ENCODE measurements around the gene CDH20. TPM values are rescaled to one million over a fixed set of nuclear protein-coding genes. Genes with fewer than 3 reads are reported as not detected.

CDH20 gene
- total RNA-seq, 2 donors from 2014 or later = 0.28 to 0.68 TPM

GRCh38 chr18:61589053-61589723, 256.0 kb downstream of the CDH20 start:
- intact Hi-C loops (cut with DNase I) = loop anchor here (10.0 kb wide), 1 partner anchor 306 kb away; the partner anchor contains the start of gene RNF152
- Histone ChIP-seq H3K9me3 (no peaks in the 10 kb centered on the region), H3K27ac (no peak overlapping the region), H3K36me3 (no peaks in the 10 kb centered on the region), H3K4me1 (replicated peaks) (no peaks in the 10 kb centered on the region), H3K27me3 (replicated peaks; ENCODE audit: insufficient read depth) (no peaks in the 10 kb centered on the region), H3K4me3 (no peak overlapping the region)
- WGBS = 66% methylated on average over 6 of the region's 6 CpGs
- DNase-seq (ENCODE audit: low spot score) = no peak
- TF ChIP-seq POLR2A (IDR thresholded peaks at IDR 0.05) (no peak), POLR2AphosphoS5 (IDR thresholded peaks at IDR 0.05) (no peak), CTCF (IDR thresholded peaks at IDR 0.05) (no peak)

DNA sequence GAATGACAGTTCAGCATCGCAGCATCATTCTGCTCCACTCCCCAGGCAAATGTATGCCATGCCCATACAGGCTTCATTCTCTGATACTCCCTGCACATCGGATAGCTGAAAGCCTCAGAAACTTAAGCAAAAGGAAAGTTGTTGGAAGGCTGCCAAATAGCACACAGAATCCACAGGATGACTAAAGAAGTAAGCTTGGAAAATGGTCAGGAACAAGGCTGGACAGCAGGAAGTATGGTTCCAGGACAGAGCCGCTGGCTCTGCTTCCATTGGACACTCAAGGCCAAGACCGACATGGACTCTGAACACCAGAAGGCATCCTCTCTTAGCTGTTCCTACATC, 256.5 kb downstream of the CDH20 start:
- TF ChIP-seq CTCF (IDR thresholded peaks at IDR 0.05) (no peak), POLR2A (IDR thresholded peaks at IDR 0.05) (no peak), POLR2AphosphoS5 (IDR thresholded peaks at IDR 0.05) (no peak)
- no peak for DNase-seq (ENCODE audit: low spot score)
- Histone ChIP-seq H3K4me1 (replicated peaks) (no peaks in the 10 kb centered on the region), H3K4me3 (no peak overlapping the region), H3K27ac (no peak overlapping the region), H3K36me3 (no peaks in the 10 kb centered on the region), H3K27me3 (replicated peaks; ENCODE audit: insufficient read depth) (no peaks in the 10 kb centered on the region), H3K9me3 (no peaks in the 10 kb centered on the region)
- intact Hi-C loops (cut with DNase I) = loop anchor here (10.0 kb wide), 1 partner anchor 305 kb away; the partner anchor contains the start of gene RNF152
- 53% methylated on average over 4 of the region's 4 CpGs for WGBS

DNA sequence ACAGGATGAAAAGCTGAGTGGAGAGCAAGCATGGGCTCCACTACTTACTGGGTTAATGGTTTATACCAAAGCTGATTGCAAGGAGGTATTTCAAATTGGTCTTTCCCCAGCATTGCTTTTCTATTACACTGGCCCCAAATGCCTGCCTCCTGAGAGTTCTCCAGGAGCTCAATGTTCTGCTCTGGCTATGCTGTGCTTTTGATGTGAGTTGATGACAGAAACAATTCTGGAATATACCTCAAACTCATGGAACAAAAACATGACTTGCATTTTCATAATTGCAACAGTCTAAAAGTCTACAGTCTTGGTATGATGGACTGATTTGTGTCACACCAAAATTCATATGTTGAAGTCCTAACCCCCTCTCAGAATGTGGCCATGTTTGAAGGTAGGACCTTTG, 258.0 kb downstream of the CDH20 start:
- H3K4me1 ChIP-seq (replicated peaks) = no peaks in the 10 kb centered on the region
- intact Hi-C loops (cut with DNase I) = no loop called here
- no peak for TF ChIP-seq POLR2A (IDR thresholded peaks at IDR 0.05)
- no peak for TF ChIP-seq POLR2AphosphoS5 (IDR thresholded peaks at IDR 0.05)
- no peak for TF ChIP-seq CTCF (IDR thresholded peaks at IDR 0.05)
- no peak overlapping the region for H3K4me3 ChIP-seq
- H3K27ac ChIP-seq = no peak overlapping the region
- H3K27me3 ChIP-seq (replicated peaks; ENCODE audit: insufficient read depth) = no peaks in the 10 kb centered on the region
- DNase-seq (ENCODE audit: low spot score) = no peak
- no peaks in the 10 kb centered on the region for H3K36me3 ChIP-seq
- no peaks in the 10 kb centered on the region for H3K9me3 ChIP-seq

- Histone ChIP-seq H3K9me3 (no peaks in the 10 kb centered on the region), H3K36me3 (no peaks in the 10 kb centered on the region)
Measured at GRCh38 chr18:61595615-61596251, 262.5 kb downstream of the CDH20 start.

More at GRCh38 chr18:61595615-61596251, 262.5 kb downstream of the CDH20 start:
- TF ChIP-seq POLR2A (IDR thresholded peaks at IDR 0.05) (no peak), CTCF (IDR thresholded peaks at IDR 0.05) (no peak), POLR2AphosphoS5 (IDR thresholded peaks at IDR 0.05) (no peak)
- H3K27me3 ChIP-seq (replicated peaks; ENCODE audit: insufficient read depth) = no peaks in the 10 kb centered on the region
- no peak overlapping the region for H3K4me3 ChIP-seq
- H3K4me1 ChIP-seq (replicated peaks) = no peaks in the 10 kb centered on the region
- intact Hi-C loops (cut with DNase I) = no loop called here
- no peak for DNase-seq (ENCODE audit: low spot score)
- H3K27ac ChIP-seq = no peak overlapping the region
- WGBS = 8% methylated on average over 8 of the region's 8 CpGs

All from prostate gland (tissue), 2 donors.